Activated CD8-positive, alpha-beta memory T cell treated with anti-CD3 and anti-CD28 coated beads, Interleukin-2, amount 50 U/mL, for 48 hours (primary cell): ENCODE measurements around the gene RPTOR.

ENCODE experiments used
- DNase-seq: peaks from one replicate; pipeline ENCODE4 v3.0.0-alpha.2; 2020

The RPTOR gene

GRCh38 chr17:80593181-80593580, 48.5 kb downstream of the RPTOR start:
- DNase-seq: peak; percentile 29

- DNase-seq: no peak
Observed at GRCh38 chr17:80594431-80595269, 50.0 kb downstream of the RPTOR start.

- DNase-seq: no peak
Observed at GRCh38 chr17:80596760-80597608, 52.3 kb downstream of the RPTOR start.

- no peak for DNase-seq
Observed at GRCh38 chr17:80598813-80599545, 54.3 kb downstream of the RPTOR start.

GRCh38 chr17:80599546-80600305, 55.1 kb downstream of the RPTOR start:
- peak; percentile 28 for DNase-seq

- no peak for DNase-seq
Observed at GRCh38 chr17:80601146-80601545, 56.5 kb downstream of the RPTOR start.

GRCh38 chr17:80603396-80603795, 58.8 kb downstream of the RPTOR start:
- no peak for DNase-seq

GRCh38 chr17:80604009-80604669, 59.5 kb downstream of the RPTOR start:
- DNase-seq: no peak

GRCh38 chr17:80604670-80605010, 60.0 kb downstream of the RPTOR start:
- DNase-seq: no peak

- DNase-seq: peak; percentile 76
Observed at GRCh38 chr17:80605326-80606066, 60.9 kb downstream of the RPTOR start.

GRCh38 chr17:80608326-80608725, 63.7 kb downstream of the RPTOR start:
- no peak for DNase-seq

- no peak for DNase-seq
Observed at GRCh38 chr17:80609757-80610156, 65.1 kb downstream of the RPTOR start.

- no peak for DNase-seq
Observed at GRCh38 chr17:80611816-80612215, 67.2 kb downstream of the RPTOR start.

GRCh38 chr17:80612997-80613731, 68.5 kb downstream of the RPTOR start:
- no peak for DNase-seq

- DNase-seq: no peak
Observed at GRCh38 chr17:80613732-80614071, 69.1 kb downstream of the RPTOR start.

- DNase-seq: no peak
Observed at GRCh38 chr17:80614332-80615047, 69.9 kb downstream of the RPTOR start.

GRCh38 chr17:80615376-80615775, 70.7 kb downstream of the RPTOR start:
- DNase-seq: no peak

GRCh38 chr17:80616705-80617104, 72.1 kb downstream of the RPTOR start:
- no peak for DNase-seq

- no peak for DNase-seq
Observed at GRCh38 chr17:80618304-80618703, 73.7 kb downstream of the RPTOR start.
